OCI-LY3 (cell line): Measurements from ENCODE around the gene EMC9.

Experiments
- H2AFZ ChIP-seq: fragments of 200-600, 300-600 bp; shearing (Covaris generic); 2 replicates; pipeline ENCODE4 v1.6.0; 2014; ENCODE audit warnings: antibody characterized with exemption, low read depth, low read length
- H3K27ac ChIP-seq: fragments of 200-600, 300-600 bp; sonication (generic); 2 replicates; pipeline ENCODE4 v1.5.1; 2014; ENCODE audit warnings: mild to moderate bottlenecking, low read length, moderate library complexity, mixed read lengths
- H3K27me3 ChIP-seq: fragments of 200-600, 300-600 bp; sonication (generic); 2 replicates; pipeline ENCODE4 v1.6.1; 2014; ENCODE audit warnings: low read depth, low read length, mixed read lengths
- H3K36me3 ChIP-seq: fragments of 200-600, 300-600 bp; sonication (generic); replicated peaks from 2 replicates; pipeline ENCODE3; 2014; ENCODE audit warnings: low read depth, low read length, mixed read lengths
- H3K4me1 ChIP-seq: fragments of 300-600, 200-600 bp; sonication (generic); 2 replicates; pipeline ENCODE4 v1.6.1; 2014; ENCODE audit warnings: low read length, mixed read lengths
- H3K4me2 ChIP-seq: fragments of 200-600, 300-600 bp; sonication (generic); 2 replicates; pipeline ENCODE4 v1.6.1; 2014; ENCODE audit warnings: low read length, mixed read lengths
- H3K4me3 ChIP-seq: fragments of 300-600, 200-600 bp; sonication (generic); 2 replicates; pipeline ENCODE4 v1.5.1; 2014; ENCODE audit warnings: antibody characterized with exemption, mild to moderate bottlenecking, low read length, moderate library complexity
- H3K79me2 ChIP-seq: fragments of 300-600, 200-600 bp; shearing (Covaris generic); 2 replicates; pipeline ENCODE4 v1.6.1; 2014; ENCODE audit warnings: mild to moderate bottlenecking, low read length, mixed read lengths
- H3K9ac ChIP-seq: fragments of 300-600, 200-600 bp; shearing (Covaris generic); 2 replicates; pipeline ENCODE4 v1.6.0; 2014; ENCODE audit warnings: mild to moderate bottlenecking, low read length, moderate library complexity
- H3K9me3 ChIP-seq: fragments of 200-600, 300-600 bp; shearing (Covaris generic); 2 replicates; pipeline ENCODE4 v1.6.1; 2014; ENCODE audit warnings: low read length, mixed read lengths; ENCODE audit not compliant: insufficient read depth
- H4K20me1 ChIP-seq: fragments of 200-600, 300-600 bp; sonication (generic); 2 replicates; pipeline ENCODE4 v1.6.1; 2016; ENCODE audit warnings: low read length, mixed read lengths; ENCODE audit not compliant: insufficient read depth
- CTCF ChIP-seq: fragments of 200-600, 300-600 bp; sonication (generic); IDR thresholded peaks from 2 replicates; pipeline ENCODE4 v1.5.1; 2014; ENCODE audit warnings: antibody characterized with exemption, low read length, low read depth
- EZH2phosphoT487 ChIP-seq: fragments of 200-600 bp; shearing (Covaris generic); IDR thresholded peaks from 2 replicates; pipeline ENCODE4 v1.6.1; 2018; ENCODE audit warnings: antibody characterized with exemption, mixed run types, low read depth

The EMC9 gene

GRCh38 chr14:24160499-24160849, 19.1 kb upstream of the EMC9 start:
- Histone ChIP-seq H3K4me1 (peaks cover 15% of the 10 kb centered on the region), H3K4me3 (no peak overlapping the region), H3K9ac (peak overlapping the region; percentile 47; the same call in 1 of the 2 replicates), H4K20me1 (no peaks in the 10 kb centered on the region), H2AFZ (no peak overlapping the region), H3K79me2 (peaks cover 20% of the 10 kb centered on the region), H3K36me3 (peaks cover 54% of the 10 kb centered on the region), H3K4me2 (peak overlapping the region; percentile 42), H3K27ac (peak overlapping the region; percentile 72), H3K9me3 (no peaks in the 10 kb centered on the region), H3K27me3 (no peaks in the 10 kb centered on the region)
- TF ChIP-seq EZH2phosphoT487 = no peak
- no peak for TF ChIP-seq CTCF

GRCh38 chr14:24159777-24160498, 18.5 kb upstream of the EMC9 start:
- no peak overlapping the region for H3K4me3 ChIP-seq
- H3K36me3 ChIP-seq = peaks cover 54% of the 10 kb centered on the region
- peaks cover 20% of the 10 kb centered on the region for H3K79me2 ChIP-seq
- no peak for TF ChIP-seq EZH2phosphoT487
- TF ChIP-seq CTCF = no peak
- no peaks in the 10 kb centered on the region for H4K20me1 ChIP-seq
- no peaks in the 10 kb centered on the region for H3K27me3 ChIP-seq
- no peak overlapping the region for H3K9ac ChIP-seq
- peaks cover 15% of the 10 kb centered on the region for H3K4me1 ChIP-seq
- no peak overlapping the region for H2AFZ ChIP-seq
- H3K27ac ChIP-seq = peak overlapping the region; percentile 72
- H3K4me2 ChIP-seq = no peak overlapping the region
- H3K9me3 ChIP-seq = no peaks in the 10 kb centered on the region

GRCh38 chr14:24157331-24157730, 15.9 kb upstream of the EMC9 start:
- Histone ChIP-seq H3K79me2 (peaks cover 12% of the 10 kb centered on the region), H3K9me3 (no peaks in the 10 kb centered on the region), H4K20me1 (no peaks in the 10 kb centered on the region), H3K27ac (no peak overlapping the region), H3K9ac (no peak overlapping the region), H3K27me3 (no peaks in the 10 kb centered on the region), H3K36me3 (peaks cover 39% of the 10 kb centered on the region), H3K4me2 (no peak overlapping the region), H3K4me1 (peaks cover 15% of the 10 kb centered on the region), H2AFZ (no peak overlapping the region), H3K4me3 (no peak overlapping the region)
- no peak for TF ChIP-seq EZH2phosphoT487
- TF ChIP-seq CTCF = no peak

GRCh38 chr14:24156840-24157239, 15.4 kb upstream of the EMC9 start:
- TF ChIP-seq EZH2phosphoT487 (no peak), CTCF (no peak)
- H3K9ac ChIP-seq = no peak overlapping the region
- H2AFZ ChIP-seq = no peak overlapping the region
- no peak overlapping the region for H3K4me3 ChIP-seq
- peaks cover 37% of the 10 kb centered on the region for H3K36me3 ChIP-seq
- no peaks in the 10 kb centered on the region for H3K27me3 ChIP-seq
- no peak overlapping the region for H3K4me2 ChIP-seq
- H3K9me3 ChIP-seq = no peaks in the 10 kb centered on the region
- H3K27ac ChIP-seq = no peak overlapping the region
- no peaks in the 10 kb centered on the region for H4K20me1 ChIP-seq
- H3K4me1 ChIP-seq = peaks cover 10% of the 10 kb centered on the region
- H3K79me2 ChIP-seq = peaks cover 7% of the 10 kb centered on the region
